HG03565 (cell line): ENCODE data around the gene SND1.

ENCODE experiments used
- ATAC-seq: cut with Tn5 transposase; IDR thresholded peaks from one replicate; pipeline ENCODE4 v1.9.1; 2021; ENCODE audit warnings: mild to moderate bottlenecking, moderate library complexity; ENCODE audit not compliant: unreplicated experiment

The SND1 gene

GRCh38 chr7:128055637-128056036, 403.6 kb downstream of the SND1 start:
- no peak for ATAC-seq

- ATAC-seq = no peak
Observed at GRCh38 chr7:128056901-128057300, 404.9 kb downstream of the SND1 start.

- ATAC-seq = no peak
Observed at GRCh38 chr7:128057909-128058308, 405.9 kb downstream of the SND1 start.

GRCh38 chr7:128059143-128059988, 407.4 kb downstream of the SND1 start:
- no peak for ATAC-seq

GRCh38 chr7:128060018-128060417, 408.0 kb downstream of the SND1 start:
- ATAC-seq = no peak

GRCh38 chr7:128063088-128063487, 411.1 kb downstream of the SND1 start:
- no peak for ATAC-seq

- ATAC-seq = no peak
Observed at GRCh38 chr7:128065872-128066271, 413.9 kb downstream of the SND1 start.

GRCh38 chr7:128066395-128066794, 414.4 kb downstream of the SND1 start:
- ATAC-seq = no peak

- ATAC-seq = no peak
Observed at GRCh38 chr7:128066858-128067257, 414.9 kb downstream of the SND1 start.

- ATAC-seq = no peak
Observed at GRCh38 chr7:128067983-128068382, 416.0 kb downstream of the SND1 start.

- no peak for ATAC-seq
Observed at GRCh38 chr7:128068785-128069184, 416.8 kb downstream of the SND1 start.

- ATAC-seq = no peak
Observed at GRCh38 chr7:128069373-128070364, 417.7 kb downstream of the SND1 start.

GRCh38 chr7:128071376-128071775, 419.4 kb downstream of the SND1 start:
- ATAC-seq = no peak

GRCh38 chr7:128071801-128072200, 419.8 kb downstream of the SND1 start:
- ATAC-seq = no peak

- ATAC-seq = no peak
Observed at GRCh38 chr7:128073671-128074310, 421.8 kb downstream of the SND1 start.

GRCh38 chr7:128074336-128074735, 422.3 kb downstream of the SND1 start:
- ATAC-seq = no peak

GRCh38 chr7:128074736-128075135, 422.7 kb downstream of the SND1 start:
- ATAC-seq = no peak

- ATAC-seq = no peak
Observed at GRCh38 chr7:128075242-128076095, 423.5 kb downstream of the SND1 start.

- no peak for ATAC-seq
Observed at GRCh38 chr7:128076196-128076795, 424.3 kb downstream of the SND1 start.

GRCh38 chr7:128076796-128077271, 424.8 kb downstream of the SND1 start:
- ATAC-seq = no peak
